Karpas-422 (cell line): ENCODE data around the gene CREB5. TPM values are rescaled to one million over a fixed set of nuclear protein-coding genes. Genes with fewer than 3 reads are reported as not detected.

Experiments
- DNase-seq: peaks from one replicate; pipeline ENCODE4 v3.0.0-alpha.2; 2015
- H2AFZ ChIP-seq: fragments of 200-600 bp; sonication (generic); 2 replicates; pipeline ENCODE4 v1.6.1; 2014; ENCODE audit warnings: antibody characterized with exemption, low read length, mixed read lengths
- H3K27ac ChIP-seq: fragments of 200-600 bp; sonication (generic); 2 replicates; pipeline ENCODE4 v1.5.1; 2014; ENCODE audit warnings: mild to moderate bottlenecking, low read length, moderate library complexity
- H3K27me3 ChIP-seq: fragments of 200-600 bp; sonication (generic); 2 replicates; pipeline ENCODE4 v1.6.1; 2014; ENCODE audit warnings: low read length, mixed read lengths
- H3K36me3 ChIP-seq: fragments of 200-600 bp; sonication (generic); 2 replicates; pipeline ENCODE4 v1.6.1; 2014; ENCODE audit warnings: low read length, mixed read lengths; ENCODE audit not compliant: insufficient read depth
- H3K4me1 ChIP-seq: fragments of 200-600 bp; sonication (generic); 2 replicates; pipeline ENCODE4 v1.6.1; 2014; ENCODE audit warnings: mild to moderate bottlenecking, low read length, mixed read lengths
- H3K4me2 ChIP-seq: fragments of 200-600 bp; sonication (generic); 2 replicates; pipeline ENCODE4 v1.6.1; 2014; ENCODE audit warnings: low read length, low read depth, mild to moderate bottlenecking; ENCODE audit not compliant: poor library complexity, severe bottlenecking
- H3K4me3 ChIP-seq: fragments of 200-600 bp; sonication (generic); 2 replicates; pipeline ENCODE4 v1.5.1; 2014; ENCODE audit warnings: mild to moderate bottlenecking, antibody characterized with exemption, low read length, mixed read lengths
- H3K79me2 ChIP-seq: fragments of 200-600 bp; sonication (generic); 2 replicates; pipeline ENCODE4 v1.6.1; 2014; ENCODE audit warnings: mild to moderate bottlenecking, low read length, mixed read lengths
- H3K9ac ChIP-seq: fragments of 200-600 bp; sonication (generic); 2 replicates; pipeline ENCODE4 v1.6.0; 2014; ENCODE audit warnings: low read length
- H3K9me2 ChIP-seq: fragments of 200-600 bp; sonication (generic), shearing (Covaris generic); replicated peaks from 2 replicates; pipeline ENCODE4 v1.6.0; 2014; ENCODE audit warnings: mild to moderate bottlenecking, low read length, moderate library complexity; ENCODE audit not compliant: insufficient read depth
- H3K9me3 ChIP-seq: fragments of 300-700, 200-600 bp; sonication (generic); 2 replicates; pipeline ENCODE4 v1.6.1; 2014; ENCODE audit warnings: low read length, mixed read lengths
- H4K20me1 ChIP-seq: fragments of 200-600 bp; sonication (generic); 2 replicates; pipeline ENCODE4 v1.6.1; 2014; ENCODE audit warnings: mild to moderate bottlenecking, antibody characterized with exemption, low read length, low read depth; ENCODE audit not compliant: insufficient read depth
- total RNA-seq: library from RNA; depleted of rRNA; stranded (reverse); fragments of >200 nt; shearing (Covaris generic); gene quantifications from 2 replicates; pipeline ENCODE4 v1.2.3, GENCODE V29; 2014; ENCODE audit warnings: low replicate concordance

CREB5 gene
- total RNA-seq, 1 experiment from 2014 or later: 52.1 TPM

DNA sequence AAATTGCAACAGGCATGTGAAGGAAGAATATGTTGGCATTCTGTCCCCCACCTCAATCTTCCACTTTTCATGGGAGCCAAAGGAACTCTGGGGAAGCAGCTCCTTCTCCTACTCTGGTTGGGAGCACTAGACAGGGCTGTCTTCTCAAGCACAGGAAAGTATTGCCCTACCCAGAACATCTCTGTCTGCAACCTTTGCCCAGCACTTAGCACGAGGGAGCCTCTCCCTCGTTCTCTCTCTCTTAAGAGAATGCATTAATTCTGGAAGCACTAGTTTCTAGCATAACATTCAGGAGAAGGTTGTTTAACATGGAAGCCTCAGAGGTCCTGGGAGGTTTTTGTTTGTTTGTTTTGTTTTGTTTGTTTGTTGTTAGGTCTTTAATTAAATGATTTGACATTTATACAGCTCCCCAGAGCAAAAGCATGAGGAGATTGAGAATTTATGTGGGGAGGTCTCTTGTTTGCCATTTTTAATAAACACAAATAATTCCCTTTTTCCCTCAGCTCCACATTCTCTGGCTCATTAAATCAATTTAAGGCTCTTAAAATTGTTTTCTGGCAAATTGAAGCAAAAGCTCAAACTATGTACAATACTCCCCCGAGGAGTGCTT, 305.2 kb downstream of the CREB5 start:
- Histone ChIP-seq H3K27ac (no peak overlapping the region), H3K9me2 (no peaks in the 10 kb centered on the region), H2AFZ (no peak overlapping the region), H3K4me2 (no peak overlapping the region), H3K27me3 (no peaks in the 10 kb centered on the region), H3K4me1 (no peaks in the 10 kb centered on the region), H3K79me2 (0 out of 2 replicates have a peak, but pooled peaks cover 4% of the 10 kb centered on the region), H4K20me1 (peaks cover 32% of the 10 kb centered on the region), H3K9me3 (no peaks in the 10 kb centered on the region), H3K36me3 (no peaks in the 10 kb centered on the region), H3K4me3 (no peak overlapping the region), H3K9ac (no peak overlapping the region)
- DNase-seq: no peak

- Histone ChIP-seq H3K36me3 (no peaks in the 10 kb centered on the region), H4K20me1 (peaks cover 32% of the 10 kb centered on the region), H3K79me2 (0 out of 2 replicates have a peak, but pooled peaks cover 4% of the 10 kb centered on the region), H3K9ac (no peak overlapping the region), H3K27ac (no peak overlapping the region), H3K4me3 (no peak overlapping the region), H3K9me3 (no peaks in the 10 kb centered on the region), H3K4me1 (no peaks in the 10 kb centered on the region), H3K27me3 (no peaks in the 10 kb centered on the region), H2AFZ (no peak overlapping the region), H3K4me2 (no peak overlapping the region), H3K9me2 (no peaks in the 10 kb centered on the region)
- DNase-seq: no peak
Observed at GRCh38 chr7:28718055-28718481, 305.8 kb downstream of the CREB5 start.

DNA sequence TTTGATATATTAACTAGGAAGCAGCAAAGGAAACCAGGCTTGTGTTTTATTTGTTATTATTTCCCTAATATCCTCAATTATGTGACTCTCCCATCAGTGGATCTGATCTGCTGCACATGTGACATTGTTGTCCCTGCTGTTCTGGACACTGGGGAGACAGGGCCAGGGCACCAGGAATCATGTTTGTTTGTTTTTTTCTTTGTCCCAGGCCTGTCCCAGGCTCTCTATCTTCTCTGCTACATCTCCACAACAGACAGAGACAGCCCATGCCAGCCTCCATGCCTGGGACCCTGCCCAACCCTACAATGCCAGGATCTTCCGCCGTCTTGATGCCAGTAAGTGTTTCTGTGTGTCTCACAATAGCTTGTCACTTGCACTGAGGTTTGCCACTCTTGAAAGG, 306.2 kb downstream of the CREB5 start:
- no peak overlapping the region for H2AFZ ChIP-seq

DNA sequence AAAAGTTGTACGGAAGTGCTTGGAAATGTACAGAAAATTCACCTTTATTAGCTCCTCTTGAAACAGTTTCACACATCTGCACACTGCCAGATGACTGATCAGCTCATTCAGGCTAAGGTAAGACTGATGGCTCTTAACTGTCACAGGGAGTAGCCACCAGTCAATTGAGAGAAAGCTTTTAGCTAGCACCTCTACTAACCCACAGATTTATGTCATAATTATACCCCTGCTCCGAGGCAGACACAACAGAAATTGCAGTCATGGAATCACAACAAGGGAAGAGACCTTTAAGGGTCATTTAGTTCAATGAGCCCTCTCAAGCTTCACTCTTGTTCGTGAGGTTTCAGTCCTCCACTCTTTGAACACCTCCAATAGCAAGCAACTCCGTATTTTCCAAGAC, 310.4 kb downstream of the CREB5 start:
- H3K4me1 ChIP-seq: no peaks in the 10 kb centered on the region
- H3K4me3 ChIP-seq: no peak overlapping the region

More for the DNA sequence above, 306.2 kb downstream of the CREB5 start:
- Histone ChIP-seq H3K27ac (no peak overlapping the region), H3K4me1 (no peaks in the 10 kb centered on the region), H3K27me3 (no peaks in the 10 kb centered on the region), H3K9ac (no peak overlapping the region), H3K9me2 (no peaks in the 10 kb centered on the region), H3K4me2 (no peak overlapping the region), H3K9me3 (no peaks in the 10 kb centered on the region), H3K36me3 (no peaks in the 10 kb centered on the region), H3K4me3 (no peak overlapping the region), H4K20me1 (peaks cover 30% of the 10 kb centered on the region), H3K79me2 (0 out of 2 replicates have a peak, but pooled peaks cover 4% of the 10 kb centered on the region)
- DNase-seq: no peak

GRCh38 chr7:28723336-28723735, 311.0 kb downstream of the CREB5 start:
- H2AFZ ChIP-seq: no peak overlapping the region
- no peaks in the 10 kb centered on the region for H3K4me1 ChIP-seq
- DNase-seq: no peak
- no peaks in the 10 kb centered on the region for H3K9me3 ChIP-seq
- H3K9me2 ChIP-seq: no peaks in the 10 kb centered on the region
- H4K20me1 ChIP-seq: peaks cover 16% of the 10 kb centered on the region; the same call in 1 of the 2 replicates
- no peak overlapping the region for H3K27ac ChIP-seq
- H3K4me3 ChIP-seq: no peak overlapping the region
- H3K4me2 ChIP-seq: no peak overlapping the region
- no peaks in the 10 kb centered on the region for H3K79me2 ChIP-seq
- H3K27me3 ChIP-seq: no peaks in the 10 kb centered on the region
- H3K9ac ChIP-seq: no peak overlapping the region
- H3K36me3 ChIP-seq: peaks cover 3% of the 10 kb centered on the region; the same call in 1 of the 2 replicates

More for the DNA sequence above, 310.4 kb downstream of the CREB5 start:
- no peak overlapping the region for H3K27ac ChIP-seq
- H4K20me1 ChIP-seq: peaks cover 15% of the 10 kb centered on the region
- H3K9ac ChIP-seq: no peak overlapping the region
- no peak overlapping the region for H3K4me2 ChIP-seq
- no peaks in the 10 kb centered on the region for H3K27me3 ChIP-seq
- peaks cover 3% of the 10 kb centered on the region; the same call in 1 of the 2 replicates for H3K36me3 ChIP-seq
- H3K79me2 ChIP-seq: no peaks in the 10 kb centered on the region
- DNase-seq: no peak
- no peaks in the 10 kb centered on the region for H3K9me2 ChIP-seq
- H2AFZ ChIP-seq: no peak overlapping the region
- H3K9me3 ChIP-seq: no peaks in the 10 kb centered on the region

DNA sequence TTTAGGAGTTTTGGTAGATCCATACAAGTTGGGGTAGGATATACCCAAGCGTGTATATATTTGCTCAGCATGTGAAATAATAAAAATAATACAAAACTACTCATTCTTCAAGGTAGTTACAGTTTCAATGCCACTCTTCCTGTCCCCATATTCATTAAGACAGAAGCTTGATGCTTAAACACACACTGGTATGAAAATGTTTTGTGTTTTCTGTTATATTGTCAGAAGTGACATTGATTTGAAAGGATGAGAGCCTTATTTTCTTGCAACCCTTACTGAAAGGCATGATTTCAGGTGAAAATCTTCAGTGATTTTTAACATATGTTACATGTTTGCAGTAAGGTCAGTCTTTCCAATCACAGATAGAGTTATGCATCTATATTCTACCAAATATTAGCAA, 312.2 kb downstream of the CREB5 start:
- no peaks in the 10 kb centered on the region for H3K4me1 ChIP-seq
- no peaks in the 10 kb centered on the region for H3K9me2 ChIP-seq
- no peak overlapping the region for H3K9ac ChIP-seq
- peaks cover 3% of the 10 kb centered on the region; the same call in 1 of the 2 replicates for H3K36me3 ChIP-seq
- H3K27ac ChIP-seq: no peak overlapping the region
- no peaks in the 10 kb centered on the region for H3K27me3 ChIP-seq
- H3K4me2 ChIP-seq: no peak overlapping the region
- H4K20me1 ChIP-seq: peaks cover 28% of the 10 kb centered on the region
- no peak overlapping the region for H3K4me3 ChIP-seq
- H3K9me3 ChIP-seq: no peaks in the 10 kb centered on the region
- H2AFZ ChIP-seq: no peak overlapping the region
- DNase-seq: no peak
- no peaks in the 10 kb centered on the region for H3K79me2 ChIP-seq

- Histone ChIP-seq H3K27ac (no peak overlapping the region), H3K4me3 (no peak overlapping the region), H3K9me3 (no peaks in the 10 kb centered on the region), H2AFZ (no peak overlapping the region), H3K36me3 (peaks cover 3% of the 10 kb centered on the region; the same call in 1 of the 2 replicates), H3K9ac (no peak overlapping the region), H3K79me2 (no peaks in the 10 kb centered on the region), H3K4me2 (no peak overlapping the region), H3K9me2 (no peaks in the 10 kb centered on the region), H4K20me1 (peaks cover 34% of the 10 kb centered on the region), H3K27me3 (no peaks in the 10 kb centered on the region), H3K4me1 (no peaks in the 10 kb centered on the region)
- DNase-seq: no peak
Observed at GRCh38 chr7:28725045-28725642, 312.8 kb downstream of the CREB5 start.

- Histone ChIP-seq H3K4me1 (no peaks in the 10 kb centered on the region), H4K20me1 (peaks cover 35% of the 10 kb centered on the region), H3K9ac (no peak overlapping the region), H3K9me3 (no peaks in the 10 kb centered on the region), H3K27me3 (no peaks in the 10 kb centered on the region), H3K79me2 (no peaks in the 10 kb centered on the region), H2AFZ (no peak overlapping the region), H3K36me3 (peaks cover 3% of the 10 kb centered on the region; the same call in 1 of the 2 replicates), H3K27ac (no peak overlapping the region), H3K4me3 (no peak overlapping the region), H3K4me2 (no peak overlapping the region), H3K9me2 (no peaks in the 10 kb centered on the region)
- DNase-seq: no peak
Observed at GRCh38 chr7:28725911-28726310, 313.6 kb downstream of the CREB5 start.
